Endometrial microvascular endothelial cells (primary cell): ENCODE measurements around the gene FHOD1. TPM values are rescaled to one million over a fixed set of nuclear protein-coding genes. Genes with fewer than 3 reads are reported as not detected.

Experiments
- in situ Hi-C: cut with HindIII; loops from 2 replicates; pipeline ENCODE4 v1.10.0; 2017; ENCODE audit warnings: low sequenced_read_pairs, low pct_unique_long_range_greater_than_20kb; ENCODE audit errors: inconsistent ontology term
- total RNA-seq: library from RNA; depleted of rRNA; stranded (reverse); fragments of >200 nt; gene quantifications from one replicate; pipeline ENCODE4 v1.2.3, GENCODE V29; 2015; ENCODE audit errors: inconsistent ontology term

FHOD1 gene
- total RNA-seq, 1 donor from 2014 or later, result 57.5 TPM

GRCh38 chr16:67279296-67280089 is 32.2 kb upstream of the FHOD1 start, which contains the start of gene PLEKHG4:
Gene PLEKHG4 (plus strand): TSS chr16:67279532. CDS start chr16:67280045, 513 bp downstream.
- in situ Hi-C loops, result loop anchor here (25.0 kb wide), 1 partner anchor 142 kb away; no protein-coding TSS in a partner anchor

GRCh38 chr16:67278773-67279295 is 31.6 kb upstream of the FHOD1 start:
- in situ Hi-C loops, result loop anchor here (25.0 kb wide), 1 partner anchor 142 kb away; no protein-coding TSS in a partner anchor

GRCh38 chr16:67277999-67278772 is 30.9 kb upstream of the FHOD1 start:
- in situ Hi-C loops, result loop anchor here (25.0 kb wide), 1 partner anchor 141 kb away; no protein-coding TSS in a partner anchor

GRCh38 chr16:67277294-67277998 is 30.2 kb upstream of the FHOD1 start:
- in situ Hi-C loops, result loop anchor here (25.0 kb wide), 1 partner anchor 140 kb away; no protein-coding TSS in a partner anchor

GRCh38 chr16:67275321-67275720 is 28.0 kb upstream of the FHOD1 start:
- in situ Hi-C loops, result loop anchor here (25.0 kb wide), 1 partner anchor 138 kb away; no protein-coding TSS in a partner anchor

GRCh38 chr16:67271446-67271845 is 24.2 kb upstream of the FHOD1 start:
- in situ Hi-C loops, result no loop called here

- in situ Hi-C loops, result no loop called here
Measured at GRCh38 chr16:67270931-67271338, 23.7 kb upstream of the FHOD1 start.

GRCh38 chr16:67269766-67270165 is 22.5 kb upstream of the FHOD1 start:
- in situ Hi-C loops, result loop anchor here (10.0 kb wide), 1 partner anchor 115 kb away; no protein-coding TSS in a partner anchor

GRCh38 chr16:67268136-67268579 is 20.9 kb upstream of the FHOD1 start:
- in situ Hi-C loops, result loop anchor here (10.0 kb wide), 1 partner anchor 117 kb away; no protein-coding TSS in a partner anchor

GRCh38 chr16:67265834-67266233 is 18.6 kb upstream of the FHOD1 start:
- in situ Hi-C loops, result loop anchor here (10.0 kb wide), 1 partner anchor 119 kb away; no protein-coding TSS in a partner anchor

- in situ Hi-C loops, result loop anchor here (10.0 kb wide), 1 partner anchor 120 kb away; no protein-coding TSS in a partner anchor
Measured at GRCh38 chr16:67264866-67265265, 17.6 kb upstream of the FHOD1 start.

- in situ Hi-C loops, result loop anchor here (10.0 kb wide), 1 partner anchor 121 kb away; no protein-coding TSS in a partner anchor
Measured at GRCh38 chr16:67264277-67264676, 17.0 kb upstream of the FHOD1 start.

- in situ Hi-C loops, result loop anchor here (10.0 kb wide), 1 partner anchor 122 kb away; no protein-coding TSS in a partner anchor
Measured at GRCh38 chr16:67263201-67263600, 15.9 kb upstream of the FHOD1 start.

GRCh38 chr16:67260426-67261063 is 13.3 kb upstream of the FHOD1 start:
- in situ Hi-C loops, result loop anchor here (10.0 kb wide), 1 partner anchor 124 kb away; no protein-coding TSS in a partner anchor

- in situ Hi-C loops, result loop anchor here (10.0 kb wide), 1 partner anchor 125 kb away; no protein-coding TSS in a partner anchor
Measured at GRCh38 chr16:67259705-67260104, 12.4 kb upstream of the FHOD1 start.

GRCh38 chr16:67258161-67258835 is 11.0 kb upstream of the FHOD1 start:
- in situ Hi-C loops, result no loop called here

- in situ Hi-C loops, result no loop called here
Measured at GRCh38 chr16:67257486-67258160, 10.3 kb upstream of the FHOD1 start.
